Astrocyte of the hippocampus (primary cell): ENCODE measurements around the gene AGBL3.
"Not testable (repeated sequence)": the region's sequence is repeated elsewhere in the genome, so short reads cannot be mapped to it uniquely, and the experiment has no call there.

Experiments
- DNase-seq: peaks from one replicate; pipeline ENCODE4 v3.0.0; 2011; ENCODE audit warnings: low read depth, low spot score

AGBL3 gene

DNA sequence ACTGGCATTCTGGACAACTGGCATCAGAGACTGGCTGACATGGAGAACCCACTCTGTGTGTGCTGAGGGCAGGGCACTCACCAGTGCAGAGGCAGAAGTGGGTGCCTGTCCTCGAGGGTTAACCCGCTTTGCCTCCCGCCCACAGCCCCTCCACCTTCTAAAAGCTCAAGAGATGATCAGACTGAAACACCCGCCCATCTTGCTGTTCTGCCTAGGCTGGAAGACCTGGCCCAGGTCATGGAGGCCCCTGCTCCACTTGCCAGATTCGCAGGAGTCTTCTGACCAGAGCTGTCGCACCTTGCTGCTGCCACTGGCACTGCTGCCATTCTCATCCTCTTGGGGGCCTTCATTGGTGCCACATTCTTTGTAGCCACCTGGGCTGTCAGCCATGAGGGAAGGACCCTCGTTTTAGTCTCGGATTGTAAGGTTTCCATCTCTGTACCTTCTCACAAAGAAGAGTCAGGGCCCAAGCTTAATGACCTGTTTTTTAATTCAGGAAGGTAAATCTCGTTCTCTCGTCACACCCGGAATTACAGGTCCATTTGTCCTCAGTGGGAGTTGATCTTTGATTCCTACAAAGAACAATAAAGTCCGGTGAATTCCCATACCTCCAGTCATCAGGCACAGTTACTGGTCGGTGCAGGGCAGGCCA, 182.3 kb downstream of the AGBL3 start:
- DNase-seq = no peak

DNA sequence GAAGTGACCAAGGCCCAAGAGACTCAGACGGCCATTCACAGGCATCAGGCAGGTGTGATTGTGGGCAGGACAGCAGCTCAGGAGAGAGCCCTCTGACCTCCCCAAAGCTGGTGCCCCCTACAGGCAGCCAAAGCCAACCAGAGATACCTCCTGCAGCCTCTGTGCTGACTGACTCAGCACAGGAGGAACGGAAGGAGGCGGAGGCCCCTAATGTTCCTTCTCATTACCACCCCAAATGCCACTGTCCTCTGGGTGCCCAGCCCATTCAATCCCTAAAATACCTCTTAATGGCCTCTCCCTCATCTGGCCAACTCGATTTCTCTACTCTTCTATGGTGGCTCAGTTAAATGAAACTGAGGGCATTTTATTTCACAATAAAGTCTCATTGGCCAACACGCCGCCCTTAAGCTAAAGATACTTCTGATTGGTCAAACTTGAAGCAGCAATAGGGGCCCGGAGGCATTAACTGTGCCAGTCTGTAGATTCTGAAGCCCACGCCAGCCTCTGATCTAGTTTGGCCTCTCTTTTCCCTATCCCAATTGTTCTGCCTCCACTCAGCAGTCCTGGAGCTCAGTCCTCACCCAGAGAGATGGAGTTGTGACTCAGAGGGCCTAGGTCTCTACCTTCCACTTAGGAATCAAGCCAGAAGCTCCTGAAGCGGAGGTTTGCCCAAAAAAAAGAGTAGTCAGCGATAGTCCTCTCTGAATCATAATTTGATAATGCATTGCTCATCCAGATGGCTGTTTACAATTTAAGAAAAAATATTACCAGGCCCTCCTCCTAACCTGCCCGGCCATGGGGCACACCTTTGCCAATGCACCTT, 183.0 kb downstream of the AGBL3 start:
- DNase-seq = peak; percentile 23

DNA sequence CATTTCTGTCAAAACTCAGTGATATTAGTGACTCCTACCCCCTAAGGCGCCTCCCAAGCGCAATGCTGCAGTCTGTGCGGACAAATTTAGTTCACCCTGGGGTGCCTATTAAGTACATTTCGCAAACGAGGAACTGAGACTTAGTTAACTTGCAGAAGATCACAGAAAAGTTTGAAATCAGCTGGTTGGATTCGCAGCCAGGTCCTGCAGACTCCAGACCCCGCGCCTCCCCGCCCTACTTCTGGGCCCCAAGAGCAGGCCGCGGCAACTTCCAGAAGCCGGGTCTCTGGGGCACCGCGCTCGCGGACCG, 183.6 kb downstream of the AGBL3 start:
- no peak for DNase-seq

DNA sequence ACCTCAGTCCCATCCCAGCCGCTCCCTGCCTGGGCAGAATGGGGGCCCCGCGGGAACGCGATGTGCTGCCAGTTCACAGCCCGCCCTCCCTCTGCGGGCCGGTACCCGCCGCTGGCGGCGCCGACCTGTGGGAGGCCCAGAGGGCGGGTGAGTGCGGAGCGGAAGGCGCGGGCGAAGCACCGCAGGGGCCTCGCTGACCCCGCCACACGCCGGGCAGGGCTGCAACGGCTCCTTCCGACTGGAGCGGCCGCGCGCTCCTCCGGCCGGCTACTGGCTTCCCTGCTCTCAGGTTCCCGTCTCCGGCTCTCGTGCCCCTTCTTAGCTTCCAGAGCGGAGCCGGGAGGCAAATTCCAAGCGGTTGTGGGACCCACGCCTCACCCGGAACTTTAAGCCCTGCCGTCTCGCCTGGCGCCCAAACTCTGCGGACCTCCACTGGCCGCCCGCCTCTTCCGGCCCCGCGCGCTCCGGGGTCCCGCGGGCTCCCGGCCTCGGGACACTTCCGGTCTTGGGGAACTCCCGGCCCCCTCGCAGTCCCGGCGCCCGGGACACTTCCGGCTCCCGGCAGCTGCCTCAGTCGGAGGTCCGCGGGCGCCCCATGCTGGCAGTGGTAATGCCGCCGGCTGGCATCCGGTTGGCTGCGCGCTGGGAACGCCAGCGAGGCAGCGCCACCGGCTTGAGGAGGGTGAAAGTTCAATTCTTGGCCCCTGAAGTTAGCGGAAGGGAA, 184.1 kb downstream of the AGBL3 start, which contains the start of gene CYREN:
Gene CYREN, minus strand, starts transcription at position 434 of the 724 bp plus-strand sequence. CDS start 1,785 bp downstream, outside the sequence.
- DNase-seq = peak; percentile 97

DNA sequence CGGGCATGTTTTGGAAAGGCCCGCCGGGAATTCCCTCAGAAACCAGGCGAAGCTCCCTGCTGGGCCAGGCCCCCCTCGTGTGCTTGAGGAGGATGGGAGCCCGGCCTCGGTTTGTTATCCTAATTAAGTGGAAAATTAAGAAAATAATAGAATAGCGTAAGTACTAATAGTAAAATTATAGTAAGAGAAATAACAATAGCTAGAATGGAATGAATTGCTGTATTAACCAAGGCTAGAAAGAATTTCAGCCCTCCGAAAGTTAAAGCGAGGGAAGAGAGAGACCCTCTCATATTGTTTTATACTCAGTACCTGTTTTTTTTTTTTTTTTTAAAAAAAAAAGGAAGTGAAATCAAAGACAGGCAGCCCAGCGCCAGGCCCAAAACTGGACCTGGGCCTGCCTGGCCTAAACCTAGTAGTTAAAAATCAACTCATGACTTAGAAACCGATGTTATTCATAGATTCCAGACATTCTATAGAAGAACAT, 184.7 kb downstream of the AGBL3 start:
- DNase-seq = not testable (repeated sequence)

DNA sequence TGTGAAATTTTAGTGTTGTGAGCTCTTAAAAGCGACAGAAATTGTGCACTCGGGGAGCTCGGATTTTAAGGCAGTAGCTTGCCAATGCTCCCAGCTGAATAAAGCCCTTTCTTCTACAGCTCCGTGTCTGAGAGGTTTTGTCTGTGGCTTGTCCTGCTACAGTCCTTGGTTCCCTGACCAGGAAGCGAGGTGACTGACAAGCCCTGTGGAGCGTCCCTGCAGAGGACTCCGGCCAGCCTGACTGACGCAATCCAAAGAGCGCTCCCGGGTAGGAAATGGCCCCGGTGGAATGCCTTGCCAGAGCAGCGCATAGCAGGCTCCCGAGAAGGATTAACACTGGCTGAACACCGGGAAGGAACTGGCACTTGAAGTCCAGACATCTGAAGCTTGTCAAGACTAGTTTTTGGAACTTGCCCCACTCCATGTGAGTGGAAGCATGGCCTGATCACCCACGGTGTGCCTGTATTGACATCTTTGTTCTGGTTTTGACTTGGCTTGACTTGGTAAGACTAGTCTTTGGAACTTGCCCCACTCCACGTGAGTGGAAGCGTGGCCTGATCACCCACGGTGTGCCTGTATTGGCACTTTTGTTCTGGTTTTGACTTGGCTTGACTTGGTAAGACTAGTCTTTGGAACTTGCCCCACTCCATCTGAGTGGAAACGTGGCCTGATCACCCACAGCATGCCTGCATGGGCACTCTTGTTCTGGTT, 185.4 kb downstream of the AGBL3 start:
- DNase-seq = peak; percentile 24

DNA sequence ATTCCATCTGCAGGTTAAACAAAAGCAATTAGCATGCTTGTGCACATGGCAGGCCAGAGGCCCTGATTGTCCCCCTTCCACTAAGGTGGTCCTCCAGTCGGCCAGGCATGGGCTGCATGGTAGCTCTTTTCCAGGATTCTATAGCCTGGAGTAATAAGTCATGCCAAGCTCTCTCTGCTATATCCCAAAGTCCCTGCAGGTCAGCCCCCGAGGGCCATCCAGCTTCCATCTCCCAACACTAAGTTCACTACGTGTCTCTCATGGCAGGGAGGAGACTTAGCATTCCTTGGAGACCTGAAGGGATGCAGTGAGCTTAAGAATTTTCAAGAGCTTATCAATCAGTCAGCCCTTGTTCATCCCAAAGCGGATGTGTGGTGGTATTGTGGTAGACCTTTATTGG, 187.6 kb downstream of the AGBL3 start:
- DNase-seq = not testable (repeated sequence)

DNA sequence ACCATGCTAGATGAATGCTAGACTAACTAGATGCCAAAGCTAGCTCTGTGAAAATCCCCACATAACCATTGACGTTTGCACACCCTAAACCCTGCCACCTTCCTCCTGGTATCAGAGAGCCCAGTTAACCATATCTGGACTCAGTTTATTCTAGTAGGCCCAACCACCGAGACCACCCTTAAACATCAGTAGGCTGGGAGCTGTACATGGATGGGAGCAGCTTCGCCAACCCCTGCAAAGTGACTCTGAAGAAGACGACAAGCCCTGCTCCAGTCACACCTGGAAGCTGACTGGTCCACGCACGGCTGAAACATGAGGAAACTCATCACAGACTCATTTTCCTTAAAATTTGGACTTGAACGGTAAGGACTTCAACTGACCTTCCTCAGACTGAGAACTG, 188.6 kb downstream of the AGBL3 start:
- no peak for DNase-seq

DNA sequence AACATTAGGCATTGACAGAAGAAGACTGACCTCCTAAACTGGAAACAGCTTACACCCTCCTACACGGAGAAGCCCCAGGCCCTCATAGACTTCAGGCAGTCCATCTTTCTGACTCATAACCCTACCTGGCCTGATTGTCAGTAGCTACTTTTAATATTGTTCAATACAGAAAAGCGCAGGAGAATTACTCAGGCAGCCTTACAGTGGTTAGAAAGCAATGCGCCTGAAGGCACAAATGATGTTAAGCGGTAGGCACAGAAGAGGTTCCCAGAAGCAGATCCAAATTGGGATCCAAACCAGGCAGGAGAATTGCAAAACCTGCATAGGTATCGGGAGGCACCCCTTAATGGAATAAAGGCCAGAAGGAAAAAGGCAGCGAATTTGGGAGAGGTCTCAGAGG, 189.6 kb downstream of the AGBL3 start:
- no peak for DNase-seq

DNA sequence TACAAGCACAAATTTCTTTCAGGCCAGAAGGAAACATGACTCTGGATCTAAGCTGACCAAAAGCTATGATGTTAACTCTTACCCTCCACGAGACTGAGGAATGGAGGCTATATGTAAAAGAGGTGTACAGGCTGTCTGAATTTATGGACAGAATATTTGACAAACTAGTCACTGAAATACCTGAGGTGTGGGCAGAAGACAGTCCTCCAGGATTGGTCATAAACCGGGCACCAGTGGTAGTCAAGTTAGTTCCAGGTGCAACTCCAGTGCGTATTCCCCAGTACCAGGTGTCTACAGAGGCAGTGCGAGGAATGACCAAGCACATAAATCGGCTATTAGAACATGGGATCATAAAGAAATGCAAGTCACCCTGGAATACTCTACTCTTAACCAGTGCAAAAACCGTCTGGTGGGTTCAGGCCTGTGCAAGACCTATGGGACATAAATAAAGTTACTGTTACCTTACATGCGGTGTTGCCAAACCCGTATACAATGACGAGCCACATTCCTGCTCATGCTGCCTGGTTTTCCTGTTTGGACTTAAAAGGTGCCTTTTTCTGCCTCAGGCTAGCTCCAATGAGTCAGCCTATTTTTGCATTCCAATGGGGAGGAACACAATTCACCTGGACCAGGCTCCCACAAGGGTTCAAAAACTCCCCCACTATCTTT, 190.9 kb downstream of the AGBL3 start:
- DNase-seq = peak; percentile 46

DNA sequence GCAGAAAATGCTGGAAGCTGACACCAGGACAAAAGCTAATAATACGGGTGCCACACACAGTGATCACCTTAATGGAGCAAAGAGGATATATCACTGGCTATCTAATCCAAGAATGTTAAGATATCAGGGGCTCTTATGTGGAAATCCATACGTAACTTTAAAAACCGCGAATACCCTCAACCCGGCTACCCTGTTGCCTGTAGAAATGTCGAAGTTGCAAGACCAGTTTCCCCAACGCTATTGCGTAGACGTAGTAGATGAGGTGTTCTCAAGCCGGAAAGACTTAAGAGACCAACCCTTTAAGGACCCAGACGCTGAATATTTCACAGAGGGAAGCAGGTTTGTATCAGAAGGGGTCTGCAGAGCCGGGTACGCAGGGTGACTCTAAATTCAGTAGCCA, 192.1 kb downstream of the AGBL3 start:
- no peak for DNase-seq

DNA sequence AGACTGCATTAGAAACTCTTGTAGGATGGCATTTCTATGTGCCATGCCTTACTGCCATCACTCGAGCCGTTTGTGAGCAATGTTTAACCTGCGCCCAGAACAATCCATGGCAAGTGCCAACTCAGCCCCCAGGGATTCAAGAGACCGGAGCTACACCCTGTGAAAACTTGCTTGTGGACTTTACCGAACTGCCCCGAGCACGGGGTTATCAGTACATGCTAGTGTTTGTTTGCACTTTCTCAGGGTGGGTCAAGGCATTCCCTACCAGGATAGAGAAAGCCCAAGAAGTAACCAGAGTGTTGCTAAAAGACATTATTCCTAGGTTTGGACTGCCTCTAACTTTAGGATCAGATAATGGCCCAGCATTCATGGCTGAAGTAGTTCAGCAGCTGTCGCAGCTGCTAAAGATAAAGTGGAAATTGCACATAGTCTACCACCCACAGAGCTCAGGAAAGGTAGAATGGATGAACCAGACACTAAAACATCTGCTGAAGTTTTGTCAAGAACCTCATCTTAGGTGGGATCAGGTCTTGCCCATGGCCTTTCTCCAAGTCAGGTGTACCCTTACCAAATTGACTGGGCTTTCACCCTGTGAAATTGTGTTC, 193.1 kb downstream of the AGBL3 start:
- no peak for DNase-seq

DNA sequence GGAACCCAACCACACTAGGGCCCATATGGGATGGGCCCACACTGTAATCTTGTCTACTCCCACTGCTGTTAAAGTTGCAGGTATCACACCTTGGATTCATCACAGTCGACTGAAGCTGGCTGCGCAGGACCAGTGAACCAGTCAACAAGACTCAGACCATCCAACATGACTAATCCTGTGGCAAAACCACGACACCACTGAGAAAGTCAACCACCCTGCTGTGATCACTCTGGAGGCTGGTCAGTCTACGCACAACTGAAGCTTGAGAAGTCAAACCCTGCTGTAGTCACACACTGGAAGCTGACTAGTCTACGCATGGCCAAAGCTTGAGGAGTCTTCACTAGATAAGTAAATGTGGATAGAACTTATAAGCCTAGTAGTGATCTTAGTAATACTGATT, 193.8 kb downstream of the AGBL3 start:
- no peak for DNase-seq

DNA sequence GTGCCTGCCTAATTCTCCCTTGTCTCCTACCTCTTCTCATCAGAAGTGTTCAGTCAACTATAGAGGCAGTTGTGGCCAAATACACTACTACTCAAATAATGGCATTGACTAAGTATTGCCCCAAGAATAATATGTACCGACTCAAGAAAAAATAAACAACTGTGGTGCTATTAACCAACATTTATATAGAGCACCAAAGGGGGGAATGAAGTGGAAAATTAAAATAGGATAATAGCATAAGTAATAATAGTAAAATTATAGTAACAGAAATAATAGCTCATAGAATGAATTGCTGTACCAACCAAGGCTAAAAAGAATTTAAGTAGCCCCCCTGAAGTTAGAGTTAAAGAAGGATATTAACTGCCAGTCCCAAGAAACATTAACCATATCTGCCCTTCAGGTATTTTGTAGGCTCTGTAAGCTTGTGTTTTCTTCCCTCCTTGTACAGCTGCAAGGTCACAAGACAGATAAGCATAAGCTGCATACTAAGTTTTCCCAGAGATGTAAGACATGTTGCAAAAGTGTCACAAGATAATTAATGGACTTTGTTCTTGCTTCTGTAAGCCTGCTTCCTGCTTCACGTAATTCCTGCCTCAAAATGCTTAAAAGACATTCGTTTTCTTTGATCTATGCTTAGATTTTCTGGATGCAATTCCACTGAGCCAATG, 195.1 kb downstream of the AGBL3 start:
- DNase-seq = no peak

DNA sequence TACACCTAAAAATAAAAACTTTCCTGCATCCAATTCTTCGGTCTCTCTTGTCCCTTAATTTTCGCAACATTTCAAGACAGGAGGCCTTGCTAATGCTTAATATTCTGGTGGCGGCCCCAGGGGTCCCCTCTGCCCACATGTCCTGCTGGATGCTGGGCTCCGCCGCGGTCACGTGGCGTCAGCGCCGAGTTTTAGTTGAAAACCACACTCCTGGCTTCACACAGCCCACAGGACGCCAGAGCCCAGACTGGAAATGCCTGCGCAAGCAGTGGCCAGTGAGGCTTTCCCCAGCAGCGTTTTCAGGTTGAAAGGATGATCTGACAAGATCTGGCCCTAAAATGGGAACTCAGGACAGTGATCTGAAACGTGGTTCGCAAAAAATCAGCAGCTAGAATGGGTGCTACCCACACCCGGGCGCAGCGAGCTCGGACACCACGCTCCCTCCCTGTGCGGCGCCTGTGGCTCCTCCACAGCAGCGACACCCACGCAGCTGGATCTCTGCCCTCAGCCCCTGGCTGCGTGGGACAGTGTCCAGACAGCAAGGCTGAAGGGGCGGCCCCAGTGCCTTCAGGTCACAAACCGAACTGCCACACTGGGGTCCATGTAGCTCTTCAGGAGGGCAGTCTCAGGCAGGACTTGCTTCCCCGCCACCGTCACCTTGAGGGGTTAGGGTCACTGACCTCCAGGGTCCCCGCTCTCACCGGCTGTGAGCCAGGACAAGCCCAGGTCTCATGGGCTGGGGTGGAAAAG, 195.8 kb downstream of the AGBL3 start:
- DNase-seq = no peak

DNA sequence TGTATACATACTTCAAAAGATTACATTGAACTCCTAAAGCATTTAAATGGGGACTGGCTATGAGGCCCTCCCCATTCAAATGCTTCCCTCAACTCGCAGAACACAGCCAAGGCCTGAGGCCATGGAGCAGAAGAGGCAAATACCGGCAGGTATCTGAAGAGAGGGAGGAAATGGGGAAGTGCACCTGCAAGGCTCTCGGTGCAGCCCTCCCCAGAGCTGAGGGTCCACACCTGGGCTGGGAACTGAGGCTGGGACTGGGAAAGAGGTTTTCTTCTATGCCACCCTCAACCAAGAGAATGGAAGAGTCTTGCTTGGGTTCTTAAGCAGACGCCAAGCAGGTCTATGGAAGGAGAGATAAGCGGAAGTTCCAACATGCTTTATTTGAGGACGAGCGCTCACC, 197.2 kb downstream of the AGBL3 start:
- DNase-seq = no peak

DNA sequence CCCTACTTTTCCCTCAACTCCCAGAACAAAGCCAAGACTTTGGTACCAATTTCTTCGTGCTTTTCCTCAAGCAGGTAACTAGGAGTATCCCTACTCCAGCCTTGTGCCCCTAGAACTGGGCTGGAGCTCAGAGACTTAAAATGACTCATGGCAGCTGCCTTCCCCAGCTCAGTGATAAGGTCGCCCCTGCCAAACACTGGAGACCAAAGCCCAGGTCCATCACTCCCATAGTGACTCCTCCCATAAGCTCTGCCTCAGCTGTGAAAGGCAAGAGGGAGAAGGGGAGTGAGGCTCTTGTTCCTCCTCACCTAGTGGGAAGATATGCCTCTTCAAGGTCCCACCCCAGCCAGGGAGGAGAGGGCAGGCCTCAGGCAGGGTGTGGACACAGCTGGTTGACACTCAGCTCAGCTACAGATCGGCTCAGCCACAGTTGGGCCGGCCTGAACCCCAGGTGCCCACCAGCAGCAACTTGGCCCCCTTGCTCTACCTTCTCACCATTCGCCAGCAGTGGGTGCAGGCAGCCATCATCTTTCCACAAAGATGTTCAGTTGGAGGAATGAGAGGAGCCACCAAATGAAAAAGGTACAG, 198.0 kb downstream of the AGBL3 start:
- DNase-seq = no peak
